Hippocampal formation (tissue), 2 donors: ENCODE data around the gene TMEM250.
A peak's percentile ranks its signal among the peaks of the same experiment; 100 is the strongest.
"Not testable (repeated sequence)": the region's sequence is repeated elsewhere in the genome, so short reads cannot be mapped to it uniquely, and the experiment has no call there.

ENCODE experiments used
- DNase-seq, 2 donors: peaks; one replicate each; lab custom pipeline; 2025; lab: John Stamatoyannopoulos, UW

Gene TMEM250

DNA sequence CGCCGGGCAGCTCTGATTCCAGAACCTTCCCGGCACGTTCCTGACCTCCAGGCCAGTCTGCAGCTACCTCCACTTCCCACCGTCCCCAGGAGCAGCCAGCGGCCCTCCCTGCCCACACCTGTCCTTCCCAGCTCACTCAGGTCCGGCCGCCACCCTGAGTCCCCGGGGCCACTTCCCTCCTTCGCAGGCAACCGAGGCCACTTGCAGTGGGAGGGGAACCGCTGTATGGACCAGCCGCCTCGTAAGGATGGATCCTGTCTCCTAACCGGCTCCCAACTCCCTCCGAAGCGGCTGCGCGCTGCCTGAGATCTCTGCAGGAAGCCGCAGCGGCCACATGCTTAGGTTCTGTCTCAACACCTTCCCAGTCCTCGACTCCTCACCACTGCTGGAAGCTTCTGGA is 7.5 kb downstream of the TMEM250 start:
- no peak for DNase-seq

DNA sequence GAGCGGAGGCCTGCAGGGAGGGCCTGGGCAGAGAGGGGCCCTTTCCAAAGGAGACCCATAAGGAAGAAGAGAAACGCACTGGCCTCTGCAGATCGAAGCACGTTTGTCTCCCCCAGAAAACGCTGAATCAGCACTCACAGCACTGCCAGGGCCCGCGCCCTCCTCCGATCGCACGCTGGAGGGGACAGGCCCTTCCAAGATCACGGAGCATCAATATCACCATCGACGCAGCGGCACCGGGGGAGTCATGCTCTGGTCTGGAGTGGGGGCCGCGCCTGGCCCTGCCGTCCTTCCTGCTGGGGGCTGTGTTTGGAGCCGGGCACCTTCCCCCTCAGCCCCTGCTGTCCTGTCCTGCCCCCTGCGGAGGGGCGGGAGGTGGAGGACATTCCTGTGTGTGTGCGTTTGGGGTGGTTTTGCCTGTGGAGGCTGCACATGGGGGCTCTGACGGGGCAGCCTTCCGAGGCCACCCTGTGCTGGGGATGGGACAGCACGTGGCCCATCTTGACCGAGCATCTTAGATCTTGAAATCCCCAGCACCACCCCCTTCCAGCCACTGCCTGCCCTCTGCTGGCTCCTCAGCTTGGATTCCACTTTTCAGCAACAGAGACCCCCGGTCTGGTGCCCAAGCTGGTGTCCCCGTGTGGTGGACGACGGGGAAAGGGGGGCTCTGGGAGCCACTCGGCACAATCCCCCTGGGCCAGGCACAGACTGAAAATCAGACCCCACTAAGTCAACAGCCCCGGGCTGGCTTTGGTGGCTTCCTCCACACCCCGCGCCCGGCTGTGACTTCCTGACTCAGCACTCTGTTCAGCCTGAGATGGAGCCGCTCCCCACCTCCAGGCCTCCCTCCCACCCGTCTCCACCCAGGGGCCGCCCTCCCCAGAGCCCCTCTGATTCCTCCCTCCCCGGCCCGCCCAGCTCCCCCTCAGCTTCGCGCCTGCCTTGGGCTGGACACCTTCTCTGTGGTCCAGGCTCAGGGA is 8.3 kb downstream of the TMEM250 start:
- no peak for DNase-seq

GRCh38 chr9:136109351-136110081 is 9.2 kb downstream of the TMEM250 start:
- DNase-seq: peak; percentile 81 to 93

GRCh38 chr9:136108648-136109266 is 9.9 kb downstream of the TMEM250 start:
- DNase-seq: no peak

DNA sequence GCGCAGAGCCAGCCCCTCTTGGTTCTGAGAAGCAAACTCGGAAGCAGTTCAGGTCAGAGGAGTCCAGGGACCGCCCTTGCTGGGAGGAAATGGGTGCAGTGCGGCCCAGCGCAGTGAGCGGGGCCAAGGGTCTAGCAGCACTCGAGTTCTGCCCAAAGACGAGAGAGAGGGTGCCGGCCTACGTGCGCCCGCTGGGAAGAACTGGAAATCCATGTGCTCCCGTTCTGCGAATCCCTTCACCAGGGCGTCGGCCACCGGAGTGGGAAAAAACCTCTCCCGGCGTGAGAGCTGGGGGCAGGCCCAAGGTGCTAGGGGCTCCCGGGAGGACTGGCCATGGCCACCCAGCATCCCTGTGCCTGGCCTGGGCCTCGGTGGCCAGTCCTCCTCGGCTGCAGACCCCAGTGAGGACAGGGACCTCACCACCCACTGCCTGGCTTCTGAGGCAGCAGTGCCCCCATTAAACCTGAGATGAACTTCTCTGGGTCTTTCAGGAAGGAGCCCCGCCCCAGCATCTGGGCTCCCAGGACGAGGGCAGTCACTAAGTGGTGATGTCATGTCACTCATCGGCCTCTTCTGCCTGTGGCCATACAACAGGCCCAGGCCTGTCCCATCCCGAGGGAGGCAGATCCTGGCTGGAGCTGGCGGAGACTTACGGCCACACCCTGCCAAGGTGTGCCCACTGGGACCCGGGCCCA is 10.6 kb downstream of the TMEM250 start:
- DNase-seq: no peak

DNA sequence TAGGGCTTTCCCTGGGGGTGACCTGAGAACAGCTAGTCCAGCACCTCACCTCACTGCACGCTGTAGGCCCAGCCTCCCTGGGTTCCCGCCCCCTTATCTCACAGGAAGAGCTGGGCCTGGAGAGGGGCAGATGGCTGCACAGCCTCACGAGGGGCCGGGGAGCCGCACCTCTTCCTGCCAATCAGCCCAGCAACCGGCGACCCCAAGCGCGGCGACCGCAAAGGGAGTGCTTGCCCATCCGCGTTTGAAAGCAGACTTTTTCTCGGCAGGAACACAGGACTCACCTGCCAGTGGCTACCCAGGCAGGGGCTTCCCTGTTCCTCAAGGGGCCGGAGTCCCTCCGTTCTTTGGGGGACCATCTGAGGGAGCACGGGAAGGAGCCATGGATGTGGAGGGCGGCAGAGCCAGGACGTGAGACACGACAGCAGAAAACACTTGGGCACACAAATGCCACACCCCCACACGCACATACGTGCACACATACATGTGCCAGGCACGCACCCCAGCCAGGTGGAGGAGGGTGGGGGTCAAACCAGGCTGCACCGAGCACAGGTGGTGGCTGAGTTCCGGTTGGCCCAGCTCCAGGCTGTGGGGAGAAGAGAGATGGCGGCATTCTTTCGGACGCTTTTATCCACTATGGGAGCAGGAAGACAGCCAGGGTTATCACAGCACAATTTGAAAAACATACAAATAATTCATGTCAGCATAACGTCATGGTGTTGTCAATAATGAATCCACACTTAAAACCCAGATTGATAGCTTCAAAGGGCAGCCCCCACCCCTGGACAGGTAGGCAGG is 11.3 kb downstream of the TMEM250 start:
- DNase-seq: no peak

- DNase-seq: no peak
Observed at GRCh38 chr9:136105398-136106135, 13.1 kb downstream of the TMEM250 start.

DNA sequence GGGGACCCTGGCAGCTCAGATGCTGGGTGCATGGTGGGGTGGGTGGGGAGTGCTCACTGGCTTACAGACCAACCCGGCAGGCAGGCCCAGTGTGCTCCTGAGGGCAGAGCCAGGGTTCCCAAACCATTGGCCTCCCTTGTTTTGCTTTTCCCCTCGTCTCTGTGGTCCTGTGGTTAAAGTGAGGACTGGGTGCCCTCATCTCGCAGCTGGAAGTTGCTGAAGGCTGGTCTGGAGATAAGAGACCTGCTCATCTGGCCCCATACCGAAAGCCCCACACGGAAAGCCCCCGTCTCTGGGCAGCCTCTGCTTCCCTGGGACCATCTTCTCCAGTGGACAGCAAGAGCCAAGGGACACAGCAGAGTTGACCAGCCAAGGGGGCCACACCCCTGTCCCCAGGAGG is 13.8 kb downstream of the TMEM250 start:
- DNase-seq: no peak

DNA sequence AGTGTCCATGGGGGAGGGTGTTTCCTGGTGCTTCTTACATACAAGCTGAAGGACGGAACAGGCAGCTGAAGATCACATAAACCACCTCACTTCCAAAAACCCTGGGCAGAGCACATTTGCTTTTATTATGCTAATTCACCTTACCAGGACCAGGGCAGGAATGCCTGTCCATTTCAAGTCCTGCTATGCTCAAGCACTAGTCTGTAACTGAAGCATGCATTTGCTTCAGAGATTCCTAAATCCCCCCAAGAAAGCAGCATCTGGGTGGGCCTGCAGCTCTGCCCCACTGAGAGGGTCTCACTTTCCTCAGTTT is 14.2 kb downstream of the TMEM250 start:
- DNase-seq: no peak

DNA sequence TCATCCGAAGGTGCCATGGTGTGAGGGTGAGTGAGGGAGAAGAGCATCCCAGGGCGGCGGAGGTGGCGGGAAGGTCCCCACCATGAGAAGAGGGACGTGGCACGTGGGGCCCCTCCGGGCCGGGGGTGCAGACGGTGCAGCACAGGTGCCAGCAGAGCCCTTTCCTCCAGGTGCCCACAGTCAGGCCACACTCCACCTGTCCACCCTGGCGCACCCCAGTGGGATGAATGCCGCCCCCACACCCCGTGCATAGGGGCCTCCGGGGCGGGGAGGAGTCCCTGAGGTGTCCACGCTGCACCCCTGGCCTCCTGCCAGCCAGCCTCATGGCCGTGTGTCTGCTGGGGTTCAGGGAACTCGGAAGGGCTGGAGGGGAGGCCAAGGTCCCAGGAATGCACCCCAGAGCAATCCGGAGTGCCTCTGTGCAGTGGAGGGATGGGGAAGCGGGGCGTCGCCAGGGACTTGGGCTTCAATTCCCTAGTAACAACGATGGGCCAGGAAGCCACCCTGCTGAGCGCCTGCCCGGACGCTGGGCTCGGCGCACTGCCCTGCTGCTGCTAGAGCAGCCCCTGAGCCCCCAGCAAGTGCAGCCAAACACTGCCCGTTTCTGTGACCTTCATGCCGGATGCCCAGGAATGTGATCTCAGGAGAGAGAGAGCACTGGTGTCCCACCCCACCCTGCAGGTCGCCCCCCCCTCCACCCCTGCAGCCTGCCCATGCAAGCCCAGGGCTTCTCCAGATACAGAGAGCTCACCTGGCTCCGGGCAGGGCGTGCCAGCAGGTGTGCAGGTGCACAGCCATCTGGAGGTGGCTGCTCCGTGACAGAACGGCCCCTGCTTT is 14.8 kb downstream of the TMEM250 start:
- no peak for DNase-seq

GRCh38 chr9:136101615-136102074 is 17.0 kb downstream of the TMEM250 start:
- not testable (repeated sequence) for DNase-seq

DNA sequence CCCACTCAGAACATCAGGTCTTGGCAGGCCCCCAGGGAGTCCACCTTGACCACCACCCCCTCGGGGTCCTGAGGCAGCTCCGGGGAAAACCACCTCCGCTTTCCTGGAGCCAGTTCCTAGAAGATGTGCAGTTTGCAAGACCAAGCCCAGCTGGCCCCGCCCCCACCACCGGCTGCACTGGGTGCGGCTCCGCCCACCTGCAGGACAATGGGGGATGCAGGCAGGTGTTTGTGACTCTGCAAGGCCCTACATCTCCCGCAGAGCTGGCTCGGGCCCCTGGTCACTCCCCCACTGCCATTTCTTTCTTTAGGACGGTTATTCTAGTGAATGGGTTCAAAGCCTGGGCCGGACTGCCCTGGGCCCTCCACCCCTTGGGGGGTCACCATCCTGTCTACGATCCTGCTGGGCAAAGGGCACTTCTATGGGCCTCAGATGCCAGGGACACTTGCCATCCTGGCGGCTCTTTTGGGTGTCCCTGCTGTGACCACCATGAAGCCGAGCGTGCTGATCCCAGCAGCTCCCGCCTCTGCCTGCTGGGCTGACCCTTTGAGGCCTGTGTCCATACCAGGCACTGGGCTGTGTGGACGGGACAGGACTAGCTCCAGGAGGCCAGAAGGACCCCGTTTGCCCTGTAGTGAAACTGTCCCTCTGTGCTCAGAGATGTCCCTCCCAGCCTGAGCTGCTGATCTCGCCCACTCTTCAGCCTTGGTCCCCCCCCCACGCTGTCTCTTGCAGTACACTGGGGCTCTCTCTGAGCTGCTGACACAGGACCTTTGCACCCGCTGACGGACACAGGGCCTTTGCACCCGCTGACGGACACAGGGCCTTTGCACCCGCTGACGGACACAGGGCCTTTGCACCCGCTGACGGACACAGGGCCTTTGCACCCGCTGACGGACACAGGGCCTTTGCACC is 17.7 kb downstream of the TMEM250 start:
- no peak for DNase-seq

GRCh38 chr9:136099542-136099941 is 19.1 kb downstream of the TMEM250 start:
- DNase-seq: no peak

- DNase-seq: no peak
Observed at GRCh38 chr9:136098844-136099243, 19.8 kb downstream of the TMEM250 start.

- no peak for DNase-seq
Observed at GRCh38 chr9:136098210-136098609, 20.5 kb downstream of the TMEM250 start.

DNA sequence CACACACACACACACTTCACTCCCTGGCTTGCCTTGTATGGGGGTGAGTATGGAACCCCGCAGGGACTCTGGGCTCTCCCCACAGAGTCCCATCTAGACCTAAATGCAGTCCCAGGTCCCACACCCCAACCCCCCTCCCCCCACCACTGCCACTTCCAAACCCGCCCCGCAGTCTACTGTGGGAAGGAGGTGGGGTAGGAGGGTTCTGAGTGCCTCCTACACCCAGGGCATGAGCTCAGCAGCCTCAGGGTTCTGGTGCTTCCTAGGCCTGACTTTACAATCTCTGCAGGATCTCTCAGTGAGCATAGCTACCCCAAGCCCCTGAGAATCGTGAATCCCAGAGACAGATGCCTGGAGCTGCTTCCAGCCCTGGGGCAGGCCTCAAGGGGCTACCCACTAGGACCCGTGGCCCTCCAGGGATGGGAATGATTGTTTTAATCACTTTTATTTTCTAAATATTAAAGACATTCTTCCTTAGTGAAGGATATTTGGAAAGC is 22.1 kb downstream of the TMEM250 start:
- no peak for DNase-seq

DNA sequence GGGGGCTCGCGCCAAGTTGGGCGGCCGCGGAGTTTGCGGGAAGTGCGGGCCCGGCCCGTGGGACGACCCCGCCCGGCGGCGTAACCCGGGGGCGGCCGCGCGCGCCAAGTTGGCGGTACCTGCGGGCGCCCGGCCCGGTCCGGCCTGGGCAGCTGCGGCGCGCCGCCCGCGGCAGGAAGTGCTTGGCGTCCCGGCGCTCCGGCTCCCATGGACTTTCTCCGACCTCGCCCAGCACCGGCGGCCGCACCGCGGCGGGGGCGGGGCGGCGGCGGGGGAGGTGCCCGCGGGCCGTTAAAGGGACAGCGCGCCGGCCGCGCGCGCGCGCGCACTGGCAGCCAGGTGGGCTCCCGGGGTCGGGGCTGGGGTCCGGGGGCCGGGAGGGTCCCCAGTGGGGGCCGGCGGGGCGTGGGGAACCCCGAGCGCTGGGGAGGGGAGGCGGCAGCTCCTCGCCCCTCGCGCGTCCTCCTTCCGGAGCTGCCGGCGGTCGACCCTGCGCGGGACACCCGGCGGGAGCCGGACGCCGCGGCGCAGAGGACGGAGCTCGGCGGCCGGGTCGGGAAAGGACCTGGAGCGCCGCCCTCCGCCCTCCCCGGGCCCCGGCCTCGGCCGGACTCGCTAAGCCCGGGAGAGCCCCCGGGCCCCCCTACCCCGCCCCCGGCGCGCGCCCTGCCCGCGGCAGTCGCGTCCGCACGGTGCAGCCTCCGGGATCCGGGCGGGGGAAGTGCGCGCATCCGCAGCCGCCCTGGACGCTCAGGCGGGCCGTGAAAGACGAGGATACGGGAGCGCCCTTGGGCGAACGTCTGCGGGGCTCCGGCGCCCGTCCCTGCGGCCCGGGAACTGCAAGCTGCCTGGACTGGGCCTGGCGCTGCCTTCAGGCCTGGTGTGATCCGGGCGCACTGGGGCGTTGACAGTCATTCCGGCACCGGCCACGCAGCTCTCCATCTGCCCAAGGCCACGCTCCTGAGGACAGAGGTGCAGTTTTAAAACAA is 23.3 kb downstream of the TMEM250 start, which contains the start of gene NACC2:
Gene NACC2 (minus strand): TSS at position 220 of the 989 bp plus-strand sequence. CDS start 44,768 bp downstream, outside the sequence.
- peak in 1 of 2 donors; percentile 39 for DNase-seq
